ENCODE data around the gene FOS. TPM values are rescaled to one million over a fixed set of nuclear protein-coding genes. Genes with fewer than 3 reads are reported as not detected.

FOS gene
- total and polyA plus RNA-seq, 2 of the 8 experiments (the other 6 are each of a cell fraction or from before 2014, with no cell fraction given) = 50.2 to 51.8 TPM

GRCh38 chr14:75262641-75263040 lies 16.0 kb upstream of the FOS start (continued):
- TF ChIP-seq SAP30 (IDR thresholded peaks at IDR 0.05; ENCODE audit: insufficient read depth, insufficient replicate concordance, low read length) = no peak
- TF ChIP-seq CHD1 (IDR thresholded peaks at IDR 0.05; ENCODE audit: low read depth, low read length) = no peak
- TF ChIP-seq CTBP2 (IDR thresholded peaks at IDR 0.05; ENCODE audit: borderline replicate concordance, insufficient read depth, insufficient read length, low read length) = no peak
